Astrocyte (in vitro differentiated cells and primary cell): Measurements from ENCODE around the gene PDLIM7.

Experiments used
- CTCF ChIP-seq: IDR thresholded peaks from 2 replicates; pipeline ENCODE4 v1.5.1; 2011; ENCODE audit warnings: low read depth, mild to moderate bottlenecking, inconsistent platforms, low read length, moderate library complexity; ENCODE audit not compliant: insufficient read depth
- EZH2 ChIP-seq: IDR thresholded peaks from 2 replicates; pipeline ENCODE4 v1.6.1; 2012; ENCODE audit warnings: mild to moderate bottlenecking, low read length, inconsistent platforms; ENCODE audit not compliant: insufficient read depth

GRCh38 chr5:177526191-177526590, 28.8 kb upstream of the PDLIM7 start:
- no peak for TF ChIP-seq EZH2
- no peak for TF ChIP-seq CTCF
